Left lung (tissue), 10 donors: Measurements from ENCODE around the gene CACNA1S. TPM values are rescaled to one million over a fixed set of nuclear protein-coding genes. Genes with fewer than 3 reads are reported as not detected.

Source experiments
- ATAC-seq: fragments of 200-7000 bp; cut with Tn5 transposase; one replicate; pipeline ENCODE4 v1.9.1; 2020; ENCODE audit warnings: moderate library complexity
- DNase-seq, 4 donors: peaks; one replicate each; pipeline ENCODE4 v3.0.0-alpha.2; 2013 to 2020
- H3K27ac ChIP-seq, 2 donors: fragments of 200-600 bp; sonication (generic) in 1 of 2; one replicate each; pipeline versions ENCODE4 v1.5.0 to v1.8.0; 2020 to 2021
- H3K27me3 ChIP-seq, 2 donors: fragments of 200-600 bp; sonication (generic) in 1 of 2; one replicate each; pipeline versions ENCODE4 v1.5.0 to v1.8.0; 2020 to 2021
- H3K36me3 ChIP-seq, 2 donors: fragments of 200-600 bp; sonication (generic) in 1 of 2; one replicate each; pipeline versions ENCODE4 v1.5.0 to v1.8.0; 2020 to 2021
- H3K4me1 ChIP-seq, 2 donors: fragments of 200-600 bp; one replicate each; pipeline ENCODE4 v1.8.0; 2021
- H3K4me3 ChIP-seq, 2 donors: fragments of 200-600 bp; sonication (generic) in 1 of 2; one replicate each; pipeline versions ENCODE4 v1.5.0 to v1.8.0; 2020 to 2021; ENCODE audit warnings: mild to moderate bottlenecking in 1 of 2
- H3K9me3 ChIP-seq, 2 donors: fragments of 200-600 bp; sonication (generic) in 1 of 2; one replicate each; pipeline versions ENCODE4 v1.5.0 to v1.8.0; 2020 to 2021
- CTCF ChIP-seq, 2 donors: fragments of 200-600 bp; sonication (generic) in 1 of 2; IDR thresholded peaks; one replicate each; pipeline versions ENCODE4 v1.5.0 to v1.8.0; 2021; ENCODE audit warnings: antibody characterized with exemption in 2 of 2
- intact Hi-C, 2 donors: fragments of 100-400 bp; cut with DNase I; formaldehyde crosslinking; loops; one replicate each; pipeline versions ENCODE4 v1.11.2 to v1.14.2; 2022
- polyA plus RNA-seq, 6 donors: library from polyadenylated mRNA; unstranded; fragments of 120-200 nt; gene quantifications; one replicate each; pipeline ENCODE4 v1.2.1, GENCODE V29; 2013; ENCODE audit not compliant: insufficient read length in 6 of 6
- total RNA-seq, 2 donors: library from RNA; stranded (reverse); fragmentation: NEBNext Ultra II Directional; extraction: Animal tissue kit (Norgen Biotek cat#: 25700); gene quantifications; one replicate each; pipeline ENCODE4 v1.2.1, GENCODE V29; 2021
- donor health status: DM: no; HTN: yes; CAD: no.
- donor health status: DM: no; HTN: no; CAD: no.

The CACNA1S gene
- total and polyA plus RNA-seq, 8 donors = 0.10 to 0.17 (median 0.12) TPM; not detected in 1

GRCh38 chr1:201128476-201128875 lies 16.2 kb upstream of the CACNA1S start:
- DNase-seq = no peak
- no peak for ATAC-seq
- TF ChIP-seq CTCF (IDR thresholded peaks at IDR 0.05) = no peak
- no peaks in the 10 kb centered on the region for H3K36me3 ChIP-seq
- intact Hi-C loops = no loop called here
- H3K4me1 ChIP-seq = no peaks in the 10 kb centered on the region
- H3K27ac ChIP-seq = no peak overlapping the region
- peaks cover 0 to 6% of the 10 kb centered on the region in 2 donors for H3K27me3 ChIP-seq
- H3K4me3 ChIP-seq = no peak overlapping the region
- no peaks in the 10 kb centered on the region for H3K9me3 ChIP-seq

GRCh38 chr1:201127755-201128455 lies 15.7 kb upstream of the CACNA1S start:
- H3K4me1 ChIP-seq = no peaks in the 10 kb centered on the region
- peaks cover 0 to 10% of the 10 kb centered on the region in 2 donors for H3K27me3 ChIP-seq
- DNase-seq = no peak
- no peak for ATAC-seq
- no peak overlapping the region for H3K27ac ChIP-seq
- no peaks in the 10 kb centered on the region for H3K9me3 ChIP-seq
- no peak for TF ChIP-seq CTCF (IDR thresholded peaks at IDR 0.05)
- intact Hi-C loops = no loop called here
- no peaks in the 10 kb centered on the region for H3K36me3 ChIP-seq
- no peak overlapping the region for H3K4me3 ChIP-seq

GRCh38 chr1:201126832-201127754 lies 14.9 kb upstream of the CACNA1S start, which contains the start of gene ASCL5:
Gene ASCL5 (minus strand): TSS chr1:201127184. CDS start chr1:201115372, 11,812 bp downstream.
- no peak for TF ChIP-seq CTCF (IDR thresholded peaks at IDR 0.05)
- intact Hi-C loops = no loop called here
- DNase-seq (peak in 1 of 4 donors; percentile 63), ATAC-seq (peak; percentile 90)
- H3K4me1 ChIP-seq = no peaks in the 10 kb centered on the region
- no peak within 1 kb of the TSS for H3K4me3 ChIP-seq
- H3K36me3 ChIP-seq = no peaks in the 10 kb centered on the region
- H3K27me3 ChIP-seq = peaks cover 0 to 17% of the 10 kb centered on the region in 2 donors
- H3K27ac ChIP-seq = no peak within 1 kb of the TSS
- no peaks in the 10 kb centered on the region for H3K9me3 ChIP-seq

GRCh38 chr1:201126463-201126831 lies 14.2 kb upstream of the CACNA1S start:
- peaks cover 0 to 17% of the 10 kb centered on the region in 2 donors for H3K27me3 ChIP-seq
- DNase-seq (no peak), ATAC-seq (no peak)
- no peaks in the 10 kb centered on the region for H3K36me3 ChIP-seq
- H3K4me3 ChIP-seq = no peak overlapping the region
- H3K4me1 ChIP-seq = no peaks in the 10 kb centered on the region
- no peaks in the 10 kb centered on the region for H3K9me3 ChIP-seq
- TF ChIP-seq CTCF (IDR thresholded peaks at IDR 0.05) = no peak
- intact Hi-C loops = no loop called here
- no peak overlapping the region for H3K27ac ChIP-seq

- Histone ChIP-seq H3K36me3 (no peaks in the 10 kb centered on the region), H3K9me3 (no peaks in the 10 kb centered on the region), H3K27me3 (peaks cover 0 to 18% of the 10 kb centered on the region in 2 donors), H3K4me1 (no peaks in the 10 kb centered on the region), H3K4me3 (no peak overlapping the region), H3K27ac (no peak overlapping the region)
- ATAC-seq (peak; percentile 9), DNase-seq (no peak)
- intact Hi-C loops = no loop called here
- TF ChIP-seq CTCF (IDR thresholded peaks at IDR 0.05) = no peak
These were observed 13.6 kb upstream of the CACNA1S start for GRCh38 chr1:201125800-201126199.
